ENCODE results near the gene GAS7.
"Not testable (repeated sequence)": the region's sequence is repeated elsewhere in the genome, so short reads cannot be mapped to it uniquely, and the experiment has no call there.

The GAS7 gene

GRCh38 chr17:10105513-10106001 is 92.8 kb downstream of the GAS7 start:
- no peak for DNase-seq

GRCh38 chr17:10103712-10104111 is 94.7 kb downstream of the GAS7 start:
- no peak for DNase-seq

GRCh38 chr17:10102817-10103216 is 95.6 kb downstream of the GAS7 start:
- DNase-seq = no peak

GRCh38 chr17:10099051-10099571 is 99.3 kb downstream of the GAS7 start:
- DNase-seq = no peak

GRCh38 chr17:10096596-10096995 is 101.8 kb downstream of the GAS7 start:
- no peak for DNase-seq

- DNase-seq = not testable (repeated sequence)
Observed at GRCh38 chr17:10095295-10095694, 103.1 kb downstream of the GAS7 start.

GRCh38 chr17:10094797-10095196 is 103.6 kb downstream of the GAS7 start:
- DNase-seq = no peak

GRCh38 chr17:10092595-10092994 is 105.8 kb downstream of the GAS7 start:
- DNase-seq = no peak

GRCh38 chr17:10091046-10091445 is 107.4 kb downstream of the GAS7 start:
- DNase-seq = no peak

- no peak for DNase-seq
Observed at GRCh38 chr17:10089196-10089804, 109.1 kb downstream of the GAS7 start.

- DNase-seq = no peak
Observed at GRCh38 chr17:10088444-10088843, 110.0 kb downstream of the GAS7 start.

- no peak for DNase-seq
Observed at GRCh38 chr17:10087355-10087754, 111.1 kb downstream of the GAS7 start.

- no peak for DNase-seq
Observed at GRCh38 chr17:10083864-10084263, 114.5 kb downstream of the GAS7 start.

GRCh38 chr17:10082795-10083194 is 115.6 kb downstream of the GAS7 start:
- no peak for DNase-seq

- no peak for DNase-seq
Observed at GRCh38 chr17:10081571-10082169, 116.7 kb downstream of the GAS7 start.

GRCh38 chr17:10077561-10078299 is 120.7 kb downstream of the GAS7 start:
- DNase-seq = no peak

- no peak for DNase-seq
Observed at GRCh38 chr17:10075919-10076318, 122.5 kb downstream of the GAS7 start.

- DNase-seq = no peak
Observed at GRCh38 chr17:10073941-10074340, 124.5 kb downstream of the GAS7 start.

- DNase-seq = peak; percentile 28
Observed at GRCh38 chr17:10072556-10073425, 125.6 kb downstream of the GAS7 start.

- DNase-seq = no peak
Observed at GRCh38 chr17:10072086-10072485, 126.3 kb downstream of the GAS7 start.

GRCh38 chr17:10071141-10071540 is 127.3 kb downstream of the GAS7 start:
- DNase-seq = no peak

GRCh38 chr17:10070690-10071089 is 127.7 kb downstream of the GAS7 start:
- no peak for DNase-seq

GRCh38 chr17:10069301-10069700 is 129.1 kb downstream of the GAS7 start:
- DNase-seq = no peak
